Medulla oblongata (tissue), 1 donor: ENCODE data around the gene SIRT5.

Experiments
- DNase-seq: peaks from one replicate; pipeline ENCODE4 v3.0.0-alpha.2; 2015; ENCODE audit errors: extremely low spot score

The SIRT5 gene

DNA sequence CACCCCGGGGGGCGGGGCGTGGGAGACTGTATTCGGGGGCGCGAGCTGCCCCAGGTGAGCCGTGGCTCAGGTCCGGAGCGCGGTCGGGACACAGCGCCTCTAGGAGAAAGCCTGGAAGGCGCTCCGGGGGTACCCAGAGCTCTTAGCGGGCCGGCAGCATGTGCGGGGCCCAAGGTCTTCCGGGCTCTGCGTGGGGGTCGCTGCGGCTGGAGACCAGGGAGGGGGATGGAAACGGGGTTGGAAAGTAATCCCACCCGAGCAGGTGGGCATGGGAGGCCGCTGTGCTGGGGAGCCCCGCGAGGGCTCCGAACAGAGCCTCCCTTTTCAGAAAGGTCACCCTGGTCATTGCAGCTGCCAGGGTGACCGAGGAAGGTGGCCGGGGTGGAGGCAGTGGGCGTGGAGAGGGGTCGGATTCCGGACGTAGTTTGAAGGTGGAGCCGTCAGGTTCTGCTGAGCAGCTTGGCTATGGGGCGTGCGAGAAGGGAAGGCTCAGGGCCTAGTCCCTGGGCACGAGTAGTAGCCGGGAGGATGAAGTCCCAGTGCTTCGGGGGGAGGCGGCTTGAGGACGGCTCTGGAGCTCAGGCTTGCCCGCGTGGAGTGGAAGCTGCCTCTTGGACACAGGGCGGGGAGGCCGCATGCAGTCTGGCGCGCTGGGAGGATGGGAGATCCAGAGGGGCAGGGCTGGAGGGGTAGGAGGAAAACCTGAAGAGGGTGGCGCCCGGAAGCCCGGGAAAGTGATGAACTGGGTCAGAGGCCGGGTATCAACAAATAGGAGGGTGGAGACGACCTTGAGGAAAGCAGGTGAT is at the start of gene SIRT5:
SIRT5 (plus strand) TSS at position 31 of the 806 bp plus-strand sequence. CDS start 9,510 bp downstream, outside the sequence.
- DNase-seq, result peak; percentile 73

DNA sequence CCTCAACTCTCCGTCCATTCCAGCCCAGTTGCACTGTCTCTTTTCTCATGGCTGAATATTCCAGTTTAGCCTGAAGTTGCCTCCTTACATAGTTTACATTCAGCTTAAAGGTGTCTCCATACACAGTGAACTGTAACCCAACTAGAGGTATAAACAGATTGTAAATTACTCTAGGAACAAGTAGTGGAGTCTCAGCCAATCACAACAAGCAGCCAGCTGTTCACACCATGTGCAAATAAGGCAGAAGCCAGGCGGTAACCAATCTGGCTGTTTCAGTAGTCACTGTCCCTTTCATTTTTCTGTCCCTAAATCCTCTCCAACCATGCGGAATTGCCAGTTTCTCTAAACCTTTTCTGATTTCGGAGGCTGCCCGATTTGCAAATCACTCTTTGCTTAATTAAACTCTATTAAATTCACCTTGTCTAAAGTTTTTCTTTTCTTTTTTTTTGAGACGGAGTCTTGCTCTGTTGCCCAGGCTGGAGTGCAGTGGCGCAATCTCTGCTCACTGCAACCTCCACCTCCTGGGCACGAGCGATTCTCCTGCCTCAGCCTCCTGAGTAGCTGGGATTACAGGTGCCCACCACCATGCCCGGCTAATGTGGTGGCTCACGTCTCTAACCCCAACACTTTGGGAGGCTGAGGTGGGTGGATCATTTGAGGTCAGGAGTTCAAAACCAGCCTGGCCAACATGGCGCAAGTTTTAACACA is 49.4 kb upstream of the SIRT5 start:
- no peak for DNase-seq

DNA sequence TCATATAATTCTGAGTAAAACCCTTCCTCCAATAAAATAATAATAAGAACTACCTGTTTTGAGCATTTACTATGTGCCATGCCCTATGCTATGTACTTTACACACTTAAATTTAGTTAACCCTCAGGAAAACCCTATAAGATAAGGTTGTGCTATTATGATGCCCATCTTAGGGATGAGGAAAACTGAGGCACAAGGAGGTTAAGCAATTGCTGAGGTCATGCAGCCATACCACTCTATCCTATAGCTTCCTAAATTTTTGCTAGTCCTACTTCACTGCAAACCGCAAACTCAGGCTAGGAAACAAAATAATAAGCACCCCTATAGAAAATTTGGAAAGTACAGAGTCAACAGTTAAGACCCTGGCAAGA is 48.1 kb upstream of the SIRT5 start:
- DNase-seq, result no peak

DNA sequence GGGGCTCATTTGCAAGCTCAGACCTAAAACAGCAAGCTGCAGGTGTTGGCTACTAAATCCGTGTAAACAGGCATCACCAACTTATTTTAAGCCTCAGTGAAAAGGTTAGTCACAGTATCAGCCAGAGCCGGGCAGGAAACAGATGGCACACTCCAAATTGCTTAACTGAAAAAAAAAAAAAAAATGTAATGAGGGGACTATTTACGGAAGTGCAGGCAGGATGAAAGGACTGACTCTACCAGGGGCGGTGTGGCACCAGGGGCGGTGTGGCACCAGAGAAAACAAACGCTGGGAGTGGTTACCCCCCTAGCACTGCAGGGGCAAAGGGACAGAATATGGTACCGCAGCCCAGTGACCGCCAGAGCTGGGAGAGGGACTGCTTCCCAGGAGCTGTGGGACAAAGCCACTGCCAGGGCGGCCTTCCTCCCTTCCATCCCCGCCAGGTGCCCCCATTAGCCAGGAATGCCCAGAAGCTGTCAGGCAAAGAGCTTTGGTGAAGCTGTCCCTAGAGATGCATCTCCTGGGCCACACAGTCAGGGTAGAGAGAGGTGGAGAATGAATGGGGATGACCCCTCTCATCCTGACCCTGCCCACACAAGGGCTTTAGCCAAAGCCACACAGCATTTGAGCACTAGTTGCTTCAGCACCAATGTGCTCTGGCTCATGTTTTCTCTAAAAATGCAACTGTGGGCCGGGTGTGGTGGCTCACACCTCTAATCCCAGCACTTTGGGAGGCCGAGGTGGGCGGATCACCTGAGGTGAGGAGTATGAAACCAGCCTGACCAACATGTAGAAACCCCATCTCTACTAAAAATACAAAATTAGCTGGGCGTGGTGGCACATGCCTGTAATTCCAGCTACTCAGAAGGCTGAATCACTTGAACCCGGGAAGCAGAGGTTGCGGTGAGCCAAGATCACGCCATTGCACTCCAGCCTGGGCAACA is 47.4 kb upstream of the SIRT5 start:
- peak; percentile 6 for DNase-seq

DNA sequence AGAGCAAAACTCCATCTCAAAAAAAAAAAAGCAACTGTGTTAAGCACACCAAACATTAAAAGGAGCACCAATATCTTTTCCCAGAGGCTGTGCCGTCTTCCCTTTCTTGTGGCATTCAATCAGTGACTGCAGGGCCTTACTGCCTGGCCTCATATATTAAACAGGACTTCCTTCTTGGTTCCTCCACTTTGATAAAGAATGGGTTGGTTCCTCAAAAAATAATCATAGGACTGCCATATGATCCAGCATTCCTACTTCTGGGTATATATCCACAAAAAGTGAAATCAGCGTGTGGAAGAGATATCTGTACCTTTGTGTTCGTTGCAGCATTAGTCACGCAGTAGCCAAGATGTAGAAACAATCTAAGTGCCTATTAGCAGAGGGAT is 46.7 kb upstream of the SIRT5 start:
- DNase-seq, result no peak

DNA sequence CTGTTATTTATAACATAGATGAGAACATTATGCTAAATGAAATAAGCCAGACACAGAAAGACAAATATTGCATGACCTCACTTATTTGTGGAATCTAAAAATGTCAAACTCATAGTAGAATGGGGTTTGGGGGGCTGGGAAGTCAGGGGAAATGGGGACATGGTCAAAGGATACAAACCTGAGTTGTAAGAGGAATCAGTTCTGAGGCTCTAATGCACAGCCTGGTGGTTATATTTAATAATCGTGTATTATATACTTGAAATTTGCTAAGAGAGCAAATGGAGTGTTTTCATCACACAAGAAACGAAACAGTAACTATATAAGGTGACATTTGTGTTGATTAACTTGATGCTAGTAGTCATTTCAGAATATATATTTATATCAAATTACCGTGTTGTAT is 46.2 kb upstream of the SIRT5 start:
- DNase-seq, result no peak

DNA sequence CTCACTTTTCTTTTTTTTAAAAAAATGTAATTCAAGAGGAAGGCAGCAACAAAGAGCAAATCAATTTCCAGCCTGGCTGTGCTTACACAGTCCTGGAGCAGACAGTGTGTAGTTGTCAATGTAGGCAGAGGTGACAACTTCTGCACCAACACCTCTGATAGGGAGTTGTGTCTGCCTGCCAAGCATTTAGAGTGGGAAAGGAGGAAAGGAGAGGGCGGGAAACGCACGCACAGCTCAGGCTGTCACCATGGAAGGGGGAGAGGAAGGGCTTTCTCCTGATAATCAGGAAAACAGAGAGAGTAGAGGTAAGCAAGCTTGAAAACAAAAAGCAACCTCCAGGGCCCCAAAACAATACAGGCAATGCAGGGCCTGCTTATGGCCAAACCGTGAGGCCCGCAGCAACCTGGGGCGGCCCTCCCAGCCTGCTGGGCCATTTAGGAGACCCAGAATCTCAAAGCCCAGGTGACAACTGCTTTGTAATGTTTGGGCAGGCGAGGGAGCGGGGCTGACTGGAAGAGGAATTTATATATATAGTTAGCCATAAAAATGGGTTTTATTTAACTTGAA is 45.5 kb upstream of the SIRT5 start:
- DNase-seq, result no peak

DNA sequence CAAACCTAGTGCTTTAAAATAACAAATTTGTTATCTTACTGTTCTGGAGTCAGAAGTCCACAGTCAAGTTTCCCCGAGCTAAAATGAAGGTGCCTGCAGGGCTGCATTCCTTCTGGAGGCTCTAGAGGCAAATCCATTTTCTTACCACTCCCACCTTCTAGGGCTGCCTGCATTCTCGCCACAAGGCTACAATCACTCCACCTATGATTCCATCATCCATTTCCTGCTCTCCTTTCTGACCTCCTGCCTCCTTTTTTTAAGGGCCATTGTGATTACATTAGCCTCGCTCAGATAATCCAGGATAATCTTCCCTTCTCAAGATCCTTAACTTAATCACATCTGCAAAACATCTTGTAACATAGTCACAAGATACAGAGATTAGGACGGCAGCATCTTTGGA is 42.4 kb upstream of the SIRT5 start:
- DNase-seq, result no peak

DNA sequence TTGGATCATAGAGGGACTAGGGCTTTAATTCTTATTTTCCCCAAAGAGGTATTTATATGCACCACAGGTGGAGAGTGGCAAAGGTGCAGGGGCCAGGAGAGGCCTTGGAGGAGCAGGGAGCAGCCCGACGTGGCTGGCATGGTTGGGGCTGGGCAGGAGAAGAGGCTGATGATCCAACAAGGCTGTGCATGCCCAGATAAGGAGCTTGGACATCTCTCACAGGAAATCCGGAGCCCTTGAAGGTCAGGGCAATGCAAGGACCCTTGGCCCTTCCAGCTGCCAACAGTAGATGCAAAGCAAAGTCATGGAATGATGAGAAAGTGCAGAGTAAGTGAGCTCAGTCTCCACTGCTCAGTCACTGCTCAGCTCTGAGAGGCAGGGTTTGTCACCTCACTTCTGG is 39.9 kb upstream of the SIRT5 start:
- DNase-seq, result no peak

DNA sequence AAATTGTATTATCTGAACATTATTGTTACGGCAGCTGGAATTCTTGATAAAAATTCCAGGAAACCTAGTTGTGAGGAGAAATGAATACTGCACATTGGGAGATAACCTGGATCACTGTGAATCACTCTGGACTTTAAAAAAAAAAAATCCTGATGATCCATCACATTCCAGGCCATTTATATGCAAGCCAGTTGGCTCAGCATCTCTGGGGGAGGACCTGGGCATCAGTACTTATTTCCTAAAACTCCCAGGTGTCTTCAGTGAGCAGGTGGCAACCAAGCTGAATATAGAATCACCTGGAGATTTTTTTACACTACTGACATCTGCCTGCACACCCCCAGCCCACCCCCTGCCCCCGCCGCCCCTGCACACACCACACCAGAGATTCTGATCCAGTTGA is 39.1 kb upstream of the SIRT5 start:
- no peak for DNase-seq

DNA sequence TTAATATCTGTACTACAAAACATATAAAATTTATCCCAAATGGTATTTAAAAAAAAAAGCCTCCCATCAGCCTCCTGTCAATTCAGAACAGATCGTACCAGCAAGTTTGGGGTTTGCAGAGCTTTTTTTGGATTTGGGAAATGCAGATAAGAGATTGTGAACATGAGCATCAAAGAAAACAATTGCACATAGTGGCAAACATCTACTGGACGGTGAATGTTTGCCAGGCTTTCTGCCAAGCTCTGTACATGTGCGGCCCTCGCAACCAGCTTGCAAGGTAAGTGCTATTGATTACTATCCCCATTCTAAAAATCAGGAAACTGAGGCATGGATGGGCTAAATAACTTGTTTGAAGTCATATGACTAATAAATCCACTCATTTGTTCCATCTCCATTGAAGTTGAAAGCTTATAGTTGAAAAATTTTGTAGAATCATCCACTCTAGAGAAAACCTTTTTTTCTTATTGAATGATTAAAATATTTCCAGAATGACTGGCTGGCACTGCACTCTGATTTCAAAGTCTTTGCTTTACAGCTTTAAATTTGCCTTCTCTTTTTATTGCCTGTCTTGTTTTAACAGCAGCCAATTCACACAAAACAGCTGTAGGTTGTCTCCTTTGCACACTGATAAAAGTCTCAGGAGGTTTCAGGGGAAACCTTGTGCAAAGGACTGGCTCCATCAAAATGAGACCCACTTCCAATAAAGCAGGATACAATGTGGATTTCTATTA is 37.4 kb upstream of the SIRT5 start:
- no peak for DNase-seq

DNA sequence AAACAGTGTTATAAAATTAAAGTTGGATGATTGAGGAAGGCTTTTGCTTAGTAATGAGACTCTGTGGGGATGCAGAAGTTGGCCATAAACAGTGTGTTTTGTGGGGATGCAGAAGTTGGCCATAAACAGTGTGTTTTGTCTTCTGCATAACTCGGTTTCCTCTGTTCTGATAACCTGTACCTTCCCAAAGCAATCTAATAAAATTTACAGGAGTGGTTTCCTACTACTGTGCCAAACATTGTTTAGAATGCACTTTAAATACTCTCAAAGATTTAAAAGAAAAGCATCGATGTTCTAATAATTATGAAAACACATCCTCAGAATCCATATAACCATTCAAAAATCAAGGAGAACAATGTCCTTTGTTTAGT is 36.9 kb upstream of the SIRT5 start:
- no peak for DNase-seq

DNA sequence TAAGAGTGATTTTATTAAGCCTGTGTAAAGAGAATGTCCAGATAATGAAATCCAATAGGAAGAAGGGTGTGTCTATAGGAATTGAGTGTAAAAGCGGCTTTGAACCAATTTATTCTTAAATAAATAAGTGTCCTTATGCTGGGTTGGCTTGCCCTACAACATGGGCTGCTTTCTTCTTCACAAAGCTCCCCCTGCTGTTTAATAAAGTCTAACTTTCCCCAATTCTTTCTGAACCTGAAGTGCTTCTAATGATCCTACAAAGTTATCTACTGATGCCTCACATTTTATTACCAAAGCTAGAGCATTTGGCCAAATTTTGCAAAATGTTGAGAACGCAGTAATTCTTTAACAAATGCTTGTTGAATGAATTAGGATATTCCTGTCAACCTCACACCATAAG is 36.3 kb upstream of the SIRT5 start:
- peak; percentile 74 for DNase-seq

DNA sequence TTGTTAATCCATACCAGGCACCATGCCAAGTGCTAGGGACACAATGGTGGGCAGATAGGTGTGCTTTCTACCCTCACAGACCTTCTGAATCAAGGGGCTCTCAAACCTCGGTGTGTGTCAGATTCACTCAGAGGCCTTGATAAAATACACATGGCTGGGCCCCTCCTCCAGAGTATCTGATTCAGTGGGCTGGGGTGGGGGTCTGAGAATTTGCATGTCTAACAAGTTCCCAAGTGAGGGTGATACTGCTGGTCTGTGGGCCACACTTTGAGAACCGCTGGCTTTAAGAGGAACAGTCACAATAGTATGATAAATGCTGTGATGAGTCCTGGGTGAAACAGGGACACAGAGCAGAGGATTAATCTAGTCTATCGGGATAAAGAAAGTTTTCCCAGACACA is 35.8 kb upstream of the SIRT5 start:
- DNase-seq, result no peak

DNA sequence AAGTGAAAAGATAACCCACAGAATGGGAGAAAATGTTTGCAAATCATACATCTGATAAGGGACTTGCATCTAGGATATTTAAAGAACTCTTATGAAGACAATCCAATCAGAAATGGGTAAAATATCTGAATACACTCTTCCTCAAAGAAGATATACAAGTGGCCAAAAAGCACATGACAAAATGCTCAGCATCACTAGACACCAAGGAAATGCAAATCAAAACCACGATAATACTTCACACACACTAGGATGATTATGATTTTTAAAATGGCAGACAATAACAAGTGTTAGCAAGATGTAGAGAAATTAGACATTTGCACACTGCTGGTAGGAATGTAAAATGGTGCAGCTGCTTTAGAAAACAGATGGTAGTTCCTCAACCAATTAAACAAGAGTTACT is 34.8 kb upstream of the SIRT5 start:
- DNase-seq, result no peak

DNA sequence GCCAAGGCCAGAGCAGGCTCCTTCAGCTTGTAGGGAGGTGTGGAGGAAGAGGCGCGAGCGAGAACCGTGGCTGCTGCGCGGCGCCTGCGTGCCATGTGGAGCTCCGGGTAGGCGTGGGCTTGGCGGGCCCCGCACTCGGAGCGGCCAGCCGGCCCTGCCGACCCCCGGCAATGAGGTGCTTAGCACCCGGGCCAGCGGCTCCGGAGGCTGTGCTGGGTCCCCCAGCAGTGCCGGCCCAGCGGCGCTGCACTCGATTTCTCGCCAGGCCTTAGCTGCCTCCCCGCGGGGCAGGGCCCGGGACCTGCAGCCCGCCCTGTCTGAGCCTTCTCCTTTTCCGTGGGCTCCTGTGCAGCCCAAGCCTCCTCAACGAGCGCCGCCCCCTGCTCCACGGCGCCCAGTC is 32.9 kb upstream of the SIRT5 start:
- no peak for DNase-seq

DNA sequence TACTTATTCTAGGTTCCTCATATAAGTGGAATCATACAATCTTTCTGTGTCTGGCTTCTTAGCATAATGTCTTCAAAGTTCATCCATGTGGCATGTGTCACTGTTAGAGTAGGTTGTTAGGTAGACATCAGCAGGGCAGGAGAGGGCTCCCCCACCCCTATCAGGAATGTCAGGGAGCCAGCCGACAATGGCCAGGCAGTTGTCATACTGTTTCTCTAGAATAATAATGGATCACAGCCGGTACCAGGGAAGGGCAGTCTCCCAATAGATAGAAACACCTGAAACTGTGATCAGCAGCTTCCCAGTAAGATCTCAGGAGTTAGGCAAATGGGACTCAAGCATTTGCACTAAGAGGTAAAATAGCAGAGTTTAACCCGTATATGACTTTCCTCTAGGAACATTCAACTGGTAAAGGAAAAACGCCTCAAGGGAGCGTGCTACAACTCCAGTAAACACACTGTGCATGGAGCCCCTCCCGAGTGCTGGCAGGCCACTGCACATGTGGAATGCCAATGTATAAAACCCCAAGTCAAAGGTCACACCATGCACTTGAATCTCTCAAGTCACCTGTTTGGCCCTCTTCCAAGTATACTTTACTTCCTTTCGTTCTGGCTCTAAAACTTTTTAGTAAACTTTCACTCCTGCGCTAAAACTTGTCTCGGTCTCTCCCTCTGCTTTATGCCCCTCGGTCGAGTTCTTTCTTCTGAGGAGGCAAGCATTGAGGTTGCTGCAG is 29.8 kb upstream of the SIRT5 start:
- no peak for DNase-seq

DNA sequence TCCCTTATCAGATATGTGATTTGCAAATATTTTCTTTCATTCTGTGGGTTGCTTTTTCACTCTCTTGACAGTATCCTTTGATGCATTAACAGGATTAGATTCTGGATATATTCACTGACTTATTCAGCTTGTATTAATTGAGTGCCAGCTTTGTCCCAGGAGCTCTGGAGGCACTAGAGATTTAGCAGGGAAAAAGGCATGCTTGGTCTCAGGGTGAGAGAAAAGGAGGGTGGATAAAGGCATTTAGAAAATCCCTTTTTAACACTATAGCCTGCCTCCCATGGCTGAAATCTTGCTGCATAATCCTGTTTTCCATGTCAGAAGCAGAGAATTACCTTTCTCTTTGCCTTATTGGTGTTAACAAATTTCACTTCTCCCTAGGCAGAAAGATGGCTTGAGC is 28.5 kb upstream of the SIRT5 start:
- no peak for DNase-seq

DNA sequence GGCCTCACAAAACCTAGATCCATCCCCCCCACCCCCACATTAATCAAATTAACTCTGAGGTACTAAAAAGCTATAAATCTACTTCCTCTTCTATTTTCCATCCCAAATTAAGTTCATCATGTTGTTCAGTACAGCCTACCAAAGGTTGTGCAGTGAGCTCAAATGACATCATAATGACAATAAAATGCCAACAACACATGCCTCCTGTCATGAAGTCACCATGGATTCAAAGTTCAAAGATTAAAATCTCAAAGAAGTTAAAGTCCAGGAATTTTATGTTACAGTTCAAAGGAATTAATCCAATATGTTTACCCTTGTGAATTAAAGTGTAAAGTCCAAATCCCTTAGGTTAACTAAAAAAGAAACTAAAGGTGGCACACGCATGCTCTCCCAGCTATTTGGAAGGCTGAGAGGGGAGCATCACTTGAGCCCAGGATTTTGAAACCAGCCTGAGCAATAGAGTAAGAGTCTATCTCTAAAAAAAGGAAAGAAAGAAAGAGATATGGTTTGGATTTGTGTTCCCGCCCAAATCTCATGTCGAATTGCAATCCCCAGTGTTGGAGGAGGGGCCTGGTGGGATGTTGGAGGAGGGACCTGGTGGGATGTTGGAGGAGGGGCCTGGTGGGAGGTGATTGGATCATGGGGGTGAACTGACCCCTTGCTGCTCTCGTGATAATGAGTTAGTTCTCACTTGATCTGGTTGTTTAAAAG is 25.7 kb upstream of the SIRT5 start:
- no peak for DNase-seq

DNA sequence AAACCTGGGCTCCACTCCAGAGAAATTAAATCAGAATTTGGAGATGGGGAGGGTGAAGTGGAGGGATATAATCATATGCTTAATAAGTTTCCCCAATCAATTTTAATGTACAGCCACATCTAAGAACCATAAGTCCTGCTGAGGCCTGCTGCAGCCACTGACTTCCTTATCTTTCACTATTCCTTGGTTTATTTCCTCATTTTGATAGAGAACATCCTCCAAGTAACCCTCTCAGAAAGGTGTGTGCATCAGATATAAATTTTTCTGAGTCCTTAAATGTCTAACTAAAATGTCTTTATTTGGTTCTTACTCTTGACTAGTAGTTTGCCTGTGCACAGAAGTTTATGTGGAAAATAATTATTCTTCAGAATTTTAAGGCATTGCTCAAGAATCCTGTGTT is 23.7 kb upstream of the SIRT5 start:
- DNase-seq, result no peak
